ENCODE results near the gene SLC25A21.
"Not testable (repeated sequence)": the region's sequence is repeated elsewhere in the genome, so short reads cannot be mapped to it uniquely, and the experiment has no call there.

Gene SLC25A21

DNA sequence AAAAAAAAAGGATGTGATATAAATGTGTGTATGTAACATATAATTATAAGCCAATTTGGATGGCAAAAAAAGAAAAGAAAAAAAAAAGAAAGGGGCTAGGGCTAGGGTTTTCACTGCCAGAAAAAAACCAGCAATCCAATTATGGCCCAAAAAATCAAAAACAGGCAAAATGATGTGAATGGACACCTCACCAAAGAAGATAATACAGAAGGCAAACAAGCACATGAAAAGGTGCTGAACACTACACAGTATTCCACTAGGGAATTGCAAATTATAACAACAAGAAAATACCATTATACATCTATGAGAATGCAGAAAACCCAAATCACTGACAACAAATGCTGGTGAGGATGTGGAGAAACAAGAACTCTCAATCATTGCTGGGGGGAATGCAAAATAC is 13.3 kb upstream of the SLC25A21 start:
- no peak for DNase-seq

DNA sequence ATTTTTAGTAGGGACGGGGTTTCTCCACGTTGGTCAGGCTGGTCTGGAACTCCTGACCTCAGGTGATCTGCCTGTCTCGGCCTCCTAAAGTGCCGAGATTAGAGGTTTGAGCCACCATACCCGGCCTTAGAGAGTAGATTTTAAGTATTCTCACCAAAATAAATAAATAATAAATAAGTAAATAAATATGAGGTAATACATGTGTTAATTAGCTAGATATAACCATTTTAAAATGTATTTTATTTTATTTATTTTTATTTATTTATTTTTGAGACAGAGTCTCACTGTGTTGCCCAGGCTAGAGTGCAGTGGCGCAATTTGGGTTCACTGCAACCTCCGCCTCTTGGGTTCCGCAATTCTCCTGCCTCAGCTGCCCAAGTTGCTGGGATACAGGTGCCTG is 12.1 kb upstream of the SLC25A21 start:
- not testable (repeated sequence) for DNase-seq

DNA sequence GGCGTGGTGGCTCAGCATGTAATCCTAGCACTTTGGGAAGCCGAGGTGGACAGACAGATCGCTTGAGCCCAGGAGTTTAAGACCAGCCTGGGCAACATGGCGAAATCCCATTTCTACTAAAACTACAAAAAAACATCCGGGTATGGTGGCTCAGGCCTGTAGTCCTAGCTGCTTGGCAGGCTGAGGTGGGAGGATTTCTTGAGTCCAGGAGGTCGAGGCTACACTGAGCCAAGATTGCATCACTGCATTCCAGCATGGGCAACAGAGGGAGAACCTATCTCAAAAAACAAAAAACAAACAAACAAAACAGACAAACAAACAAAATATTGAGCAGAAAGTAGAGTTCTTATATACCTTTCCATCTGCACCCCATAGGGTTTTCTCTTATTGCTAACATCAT is 9.0 kb upstream of the SLC25A21 start:
- no peak for DNase-seq

DNA sequence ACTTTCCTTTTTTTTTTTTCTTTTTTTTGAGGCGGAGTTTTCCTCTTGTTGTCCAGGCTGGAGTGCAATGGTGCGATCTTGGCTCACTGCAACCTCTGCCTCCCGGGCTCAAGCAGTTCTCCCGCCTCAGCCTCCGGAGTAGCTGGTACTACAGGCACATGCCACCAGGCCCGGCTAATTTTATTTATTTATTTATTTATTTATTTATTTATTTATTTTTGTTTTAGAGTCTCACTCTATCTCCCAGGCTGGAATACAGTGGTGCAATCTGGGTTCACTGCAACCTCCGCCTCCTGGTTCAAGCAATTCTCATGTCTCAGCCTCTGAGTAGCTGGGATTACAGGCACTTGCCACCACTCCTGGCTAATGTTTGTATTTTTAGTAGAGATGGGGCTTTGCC is 8.5 kb upstream of the SLC25A21 start:
- not testable (repeated sequence) for DNase-seq

DNA sequence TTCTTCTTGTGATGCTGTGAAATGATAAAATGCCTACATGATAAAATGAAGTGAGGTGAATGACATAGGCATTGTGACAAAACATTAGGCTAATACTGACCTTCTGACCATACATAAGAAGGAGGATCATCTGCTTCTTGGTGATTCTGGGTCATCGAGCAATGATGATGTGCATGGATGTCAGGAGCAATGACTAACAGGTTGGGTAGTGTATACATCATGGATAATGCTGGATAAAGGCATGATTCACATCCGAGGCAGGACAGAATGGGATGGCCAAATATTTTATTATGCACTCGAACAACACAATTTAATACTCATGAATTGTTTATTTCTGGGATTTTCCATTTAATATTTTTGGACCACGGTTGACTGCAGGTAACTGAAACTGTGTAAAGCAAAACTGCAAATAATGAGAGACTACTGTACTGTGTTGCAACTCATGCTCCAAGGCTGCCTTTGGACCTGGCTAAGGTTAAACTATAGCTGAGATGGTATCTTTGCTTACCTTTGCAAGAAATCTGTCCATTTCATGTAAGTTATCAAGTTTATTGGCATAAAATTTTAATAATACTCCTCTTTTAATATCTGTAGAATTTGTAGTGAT is 7.6 kb upstream of the SLC25A21 start:
- no peak for DNase-seq

DNA sequence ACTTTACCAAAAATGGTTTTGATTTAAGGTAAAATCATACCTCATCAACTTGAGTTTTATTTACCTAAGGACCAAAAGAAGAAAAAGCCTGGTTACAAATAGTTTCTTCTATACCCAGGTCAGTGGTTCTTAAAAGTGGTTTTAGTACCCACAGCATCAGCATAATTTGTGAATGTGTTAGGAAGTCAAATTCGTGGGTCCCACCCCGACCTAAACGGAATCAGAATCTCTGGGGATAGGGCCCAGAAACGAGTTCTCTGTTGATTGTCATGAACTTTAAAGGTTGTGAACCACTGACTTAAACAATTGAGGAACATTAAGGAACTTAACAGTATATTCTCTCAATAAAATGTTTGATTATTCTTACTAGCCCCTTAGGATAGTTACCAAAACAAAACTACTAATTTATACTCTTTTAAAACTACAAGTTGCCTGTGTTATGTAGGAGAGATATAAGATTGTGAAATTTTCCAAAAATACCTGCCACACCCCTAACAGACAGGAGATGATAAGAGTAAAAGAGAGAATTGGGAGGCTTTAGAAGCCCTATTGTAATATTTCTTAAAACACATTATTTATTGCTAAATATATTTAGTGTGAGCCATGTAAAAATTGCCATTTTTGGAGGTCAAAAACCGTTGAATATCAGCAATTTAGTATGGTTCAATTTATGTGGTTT is 669 bp upstream of the SLC25A21 start:
- DNase-seq: no peak

DNA sequence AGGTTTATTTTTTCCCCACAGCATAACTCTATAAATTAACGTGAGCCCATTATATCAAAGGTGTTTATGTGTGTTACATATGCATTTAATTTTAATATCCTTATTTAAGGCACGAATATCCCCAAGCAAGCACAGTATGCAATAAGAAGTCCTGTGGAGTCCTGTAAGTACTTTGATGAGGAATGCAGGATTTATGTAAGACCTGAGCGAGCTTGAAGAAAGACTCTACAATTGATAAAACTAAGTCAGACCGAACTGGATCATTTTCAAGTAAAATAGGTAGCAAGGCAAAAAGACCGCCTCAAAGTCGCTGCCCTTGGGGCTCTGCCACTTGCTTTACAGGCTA is 755 bp downstream of the SLC25A21 start:
- DNase-seq: no peak

DNA sequence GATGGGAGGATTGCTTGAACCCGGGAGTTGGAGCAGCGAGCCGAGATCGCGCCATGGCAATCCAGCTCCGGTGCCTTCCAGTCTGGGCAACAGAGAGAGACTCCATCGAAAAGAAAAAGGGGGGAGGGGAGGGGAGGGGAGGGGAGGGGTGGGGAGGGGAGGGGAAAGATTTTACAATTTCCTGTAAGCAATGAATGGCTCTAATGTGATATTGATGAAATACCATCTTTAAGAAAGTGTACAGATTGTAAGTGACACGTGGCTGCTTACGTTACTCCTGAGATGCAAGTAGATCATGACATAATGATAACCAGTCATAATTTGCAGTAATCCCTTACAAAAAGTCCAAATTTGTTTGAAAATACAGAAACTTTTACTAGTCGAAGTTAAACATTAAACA is 1.4 kb downstream of the SLC25A21 start:
- no peak for DNase-seq

DNA sequence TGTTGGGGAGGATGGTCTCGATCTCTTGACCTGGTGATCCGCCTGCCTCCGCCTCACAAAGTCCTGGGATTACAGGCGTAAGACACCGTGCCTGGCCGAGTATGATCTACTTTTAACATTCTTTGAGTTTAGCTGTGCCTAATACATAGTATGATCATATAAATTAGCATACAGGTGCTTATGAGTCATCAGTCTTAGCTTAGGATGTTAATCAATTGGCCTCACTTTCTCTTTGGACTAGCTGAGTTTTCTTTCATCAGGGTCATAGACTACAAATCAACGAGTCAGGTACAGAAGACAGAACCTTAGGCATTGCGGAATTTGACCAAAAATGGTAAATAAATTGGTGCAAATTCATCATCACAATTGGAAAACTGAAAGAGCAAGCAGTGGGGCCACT is 2.2 kb downstream of the SLC25A21 start:
- no peak for DNase-seq

DNA sequence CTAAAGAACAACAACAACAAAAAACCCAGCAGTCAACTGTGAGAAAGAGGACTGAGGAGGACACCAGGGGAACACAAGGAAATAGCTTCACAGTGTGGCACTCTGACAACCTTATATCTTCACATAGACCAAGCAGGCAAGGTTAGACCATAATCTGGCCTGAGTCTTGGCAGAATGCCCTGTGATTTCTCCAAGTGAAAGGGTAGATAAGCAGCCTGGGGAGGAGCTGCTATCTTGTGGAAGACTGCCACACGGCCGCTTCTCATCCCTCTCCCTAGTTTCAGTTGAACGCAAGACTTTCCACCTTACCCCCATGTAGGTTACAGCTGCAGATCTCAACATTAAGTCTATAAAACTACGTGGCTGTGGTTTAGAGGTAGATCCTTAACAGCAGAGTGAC is 3.7 kb downstream of the SLC25A21 start:
- DNase-seq: no peak

DNA sequence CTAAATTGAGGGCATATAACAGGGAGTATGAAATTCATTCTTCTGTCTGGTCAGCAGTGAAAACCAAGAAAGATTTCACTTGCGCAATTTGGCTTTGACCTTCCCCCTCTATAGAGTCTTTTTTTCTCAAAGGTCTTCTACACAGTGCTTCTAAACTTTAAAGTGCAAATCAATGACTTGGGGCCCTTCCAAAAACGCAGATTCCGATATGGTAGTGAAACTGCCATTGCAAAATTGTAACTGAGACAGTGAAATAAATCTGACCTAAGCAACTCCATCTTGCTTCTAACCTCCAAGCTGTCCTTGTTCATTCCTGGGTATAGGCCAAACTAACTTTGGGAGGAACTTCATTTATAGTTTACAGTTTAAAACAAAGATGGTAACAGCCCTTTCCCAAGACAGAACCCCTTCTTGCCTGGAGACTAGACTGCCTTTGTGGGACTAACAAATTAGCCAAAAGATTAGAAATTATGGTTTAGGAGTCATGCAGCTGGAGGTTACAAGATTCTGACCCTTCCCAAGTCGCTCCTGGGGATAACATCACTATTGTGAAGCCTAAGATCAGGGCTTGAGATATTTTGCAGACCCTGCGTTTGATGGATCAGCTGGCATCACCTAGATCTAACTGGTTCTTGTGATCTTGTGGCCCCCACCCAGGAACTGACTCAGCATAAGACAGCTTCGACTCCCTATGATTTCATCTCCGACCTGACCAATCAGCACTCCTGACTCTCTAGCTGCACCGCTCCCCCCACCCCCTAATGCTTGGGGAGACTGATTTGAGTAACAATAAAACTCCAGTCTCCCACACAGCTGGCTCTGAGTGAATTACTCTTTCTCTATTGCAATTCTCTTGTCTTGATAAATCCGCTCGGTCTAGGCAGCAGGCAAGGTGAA is 5.0 kb downstream of the SLC25A21 start:
- no peak for DNase-seq

DNA sequence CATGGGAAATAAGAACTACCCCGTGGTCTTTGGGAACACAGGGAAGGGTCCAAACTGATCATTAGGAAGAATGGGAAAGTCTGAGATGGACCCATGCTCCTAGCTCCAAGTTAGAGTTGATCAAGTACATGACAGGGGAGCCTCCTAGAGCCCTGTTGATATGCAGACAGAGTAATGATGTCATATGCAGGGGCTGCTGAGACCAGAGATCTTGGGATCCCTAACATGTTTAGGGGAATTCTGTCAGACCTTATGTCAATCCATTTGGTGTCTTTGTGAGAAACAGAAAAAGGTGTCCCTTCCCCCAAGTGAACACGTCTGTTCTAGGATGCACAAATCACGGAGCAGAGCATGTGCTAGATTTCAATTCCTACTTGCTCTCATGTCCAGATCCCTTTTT is 6.6 kb downstream of the SLC25A21 start:
- DNase-seq: no peak

DNA sequence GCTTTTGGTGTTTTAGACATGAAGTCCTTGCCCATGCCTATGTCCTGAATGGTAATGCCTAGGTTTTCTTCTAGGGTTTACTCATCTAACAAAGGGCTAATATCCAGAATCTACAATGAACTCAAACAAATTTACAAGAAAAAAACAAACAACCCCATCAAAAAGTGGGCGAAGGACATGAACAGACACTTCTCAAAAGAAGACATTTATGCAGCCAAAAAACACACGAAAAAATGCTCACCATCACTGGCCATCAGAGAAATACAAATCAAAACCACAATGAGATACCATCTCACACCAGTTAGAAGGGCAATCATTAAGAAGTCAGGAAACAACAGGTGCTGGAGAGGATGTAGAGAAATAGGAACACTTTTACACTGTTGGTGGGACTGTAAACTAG is 10.1 kb downstream of the SLC25A21 start:
- not testable (repeated sequence) for DNase-seq

DNA sequence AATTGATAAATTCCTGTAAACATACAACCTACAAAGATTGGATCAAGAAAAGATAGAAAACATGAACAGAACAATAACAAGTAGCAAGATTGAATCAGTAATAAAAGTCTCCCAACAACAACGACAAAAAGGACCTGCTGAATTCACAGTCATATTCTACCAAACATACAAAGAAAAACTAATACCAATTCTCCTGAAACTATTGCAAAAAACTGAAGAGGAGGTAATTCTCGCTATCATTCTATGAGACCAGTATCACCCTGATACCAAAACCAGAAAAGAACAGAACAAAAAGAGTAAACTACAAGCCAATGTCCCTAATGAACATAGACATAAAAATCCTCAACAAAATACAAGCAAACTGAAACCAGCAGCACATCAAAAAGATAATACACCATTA is 14.4 kb downstream of the SLC25A21 start:
- no peak for DNase-seq

DNA sequence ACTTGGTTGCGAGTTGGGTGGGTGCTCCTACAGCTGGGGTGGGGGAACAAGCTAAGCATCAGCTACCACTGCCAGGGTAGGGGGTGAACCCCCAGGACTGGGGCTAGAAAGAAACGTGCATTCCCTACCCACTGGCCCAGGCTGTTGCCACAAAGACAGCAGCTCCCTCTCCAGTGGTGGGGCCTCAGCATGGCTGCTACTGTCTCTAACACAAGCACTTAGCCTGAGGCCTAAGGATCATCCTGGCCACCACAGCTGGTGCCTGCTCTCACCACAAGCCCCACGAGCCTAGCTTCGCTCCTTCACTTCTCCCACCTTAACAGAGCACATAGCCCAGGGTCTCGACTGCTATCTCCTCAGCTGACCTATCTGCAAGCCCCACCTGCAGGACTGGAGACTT is 18.9 kb downstream of the SLC25A21 start:
- DNase-seq: no peak

DNA sequence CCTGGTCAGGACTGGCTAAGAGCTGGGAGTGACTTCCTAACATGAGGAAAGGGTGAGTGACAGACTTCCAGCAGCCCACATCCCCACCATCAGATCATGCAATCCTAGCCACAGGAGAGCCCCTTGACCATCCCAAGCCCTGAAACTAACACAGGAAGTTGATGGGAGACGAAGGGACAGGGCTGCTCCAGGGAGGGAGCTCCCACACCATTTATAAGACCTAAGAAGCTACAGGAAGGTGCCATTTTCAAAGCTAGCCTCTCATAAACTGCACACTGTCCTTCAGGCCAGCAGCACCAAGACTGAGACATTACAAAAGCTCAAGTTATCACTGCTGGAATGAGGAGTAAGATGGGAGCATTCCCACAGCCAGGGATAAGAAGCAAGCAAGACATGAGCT is 19.4 kb downstream of the SLC25A21 start:
- DNase-seq: no peak

DNA sequence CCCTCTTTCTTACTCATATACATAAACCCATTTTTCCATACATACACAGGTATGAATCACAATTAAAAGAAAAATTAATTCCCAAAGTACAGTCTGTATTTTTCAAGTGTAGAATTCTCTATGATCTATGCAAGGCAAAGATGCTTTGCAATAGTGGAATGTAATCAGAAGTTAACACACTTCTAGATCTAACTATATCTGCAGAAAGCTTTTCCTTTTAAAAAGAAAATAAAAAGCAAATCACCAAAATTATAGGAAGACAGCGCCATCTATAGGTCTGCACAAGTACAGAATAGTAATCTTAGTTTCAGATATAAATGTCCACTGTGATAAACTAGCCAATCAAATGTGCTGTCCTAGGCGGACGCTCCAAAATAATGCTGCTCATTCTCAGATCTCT is 22.0 kb downstream of the SLC25A21 start:
- DNase-seq: peak; percentile 48

DNA sequence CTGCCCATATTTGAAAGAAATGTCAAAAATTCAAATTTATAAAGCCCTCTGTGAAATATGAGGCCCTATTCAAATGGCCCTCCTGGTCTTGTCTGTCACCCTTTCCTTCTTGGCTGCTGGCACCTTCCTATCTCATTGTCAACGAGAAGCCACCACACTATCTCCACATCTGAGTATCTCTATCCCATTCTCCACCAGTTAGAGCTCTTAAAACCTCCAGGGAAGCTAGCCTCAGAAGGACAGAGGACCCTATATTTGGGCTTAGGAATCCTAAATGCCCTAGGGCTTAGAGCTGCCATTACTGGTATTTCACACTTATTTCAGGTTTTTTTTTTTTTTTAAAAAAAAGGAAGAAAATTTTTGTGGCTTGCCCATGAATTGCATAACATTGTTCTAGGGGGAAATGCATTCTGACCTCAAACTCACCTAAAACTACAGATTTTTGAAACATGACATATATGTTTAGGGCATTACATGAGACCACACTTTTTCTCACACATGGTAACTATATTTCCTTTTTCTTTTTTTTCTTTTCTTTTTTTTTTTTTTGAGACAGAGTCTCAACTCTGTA is 25.0 kb downstream of the SLC25A21 start:
- no peak for DNase-seq

DNA sequence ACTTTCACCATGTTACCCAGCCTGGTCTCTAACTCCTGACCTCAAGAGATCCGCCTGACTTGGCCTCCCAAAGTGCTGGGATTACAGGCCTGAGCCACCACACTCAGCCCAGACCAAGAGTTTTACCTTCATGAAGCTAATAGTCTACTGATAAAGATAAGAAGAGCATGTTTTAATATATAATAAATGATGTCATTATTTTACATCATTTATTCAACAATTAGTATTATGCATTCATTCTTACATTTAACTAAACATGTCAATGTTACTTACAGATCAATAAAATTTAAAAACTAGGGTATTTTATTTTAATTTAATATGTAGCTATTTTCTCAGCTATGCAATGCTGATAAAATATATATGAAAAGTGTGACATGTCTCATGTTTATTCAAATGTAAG is 26.0 kb downstream of the SLC25A21 start:
- DNase-seq: not testable (repeated sequence)

DNA sequence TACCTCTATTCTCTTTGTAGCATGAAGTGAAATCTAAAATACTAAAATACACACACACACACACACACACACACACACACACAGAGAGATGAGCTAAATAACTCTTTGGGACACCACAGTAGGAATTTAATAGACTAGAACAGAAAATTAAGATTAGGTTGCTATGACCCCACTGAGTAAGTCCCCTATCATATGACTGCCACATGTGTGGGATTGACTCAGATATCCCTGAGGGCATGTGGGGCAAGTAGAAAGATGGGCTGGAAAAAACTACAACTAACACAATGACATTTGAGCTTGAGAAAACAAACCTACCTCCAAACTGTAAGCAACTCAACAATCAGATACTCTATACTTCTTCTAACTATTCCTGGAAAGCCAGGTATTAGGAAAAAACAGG is 27.0 kb downstream of the SLC25A21 start:
- no peak for DNase-seq

DNA sequence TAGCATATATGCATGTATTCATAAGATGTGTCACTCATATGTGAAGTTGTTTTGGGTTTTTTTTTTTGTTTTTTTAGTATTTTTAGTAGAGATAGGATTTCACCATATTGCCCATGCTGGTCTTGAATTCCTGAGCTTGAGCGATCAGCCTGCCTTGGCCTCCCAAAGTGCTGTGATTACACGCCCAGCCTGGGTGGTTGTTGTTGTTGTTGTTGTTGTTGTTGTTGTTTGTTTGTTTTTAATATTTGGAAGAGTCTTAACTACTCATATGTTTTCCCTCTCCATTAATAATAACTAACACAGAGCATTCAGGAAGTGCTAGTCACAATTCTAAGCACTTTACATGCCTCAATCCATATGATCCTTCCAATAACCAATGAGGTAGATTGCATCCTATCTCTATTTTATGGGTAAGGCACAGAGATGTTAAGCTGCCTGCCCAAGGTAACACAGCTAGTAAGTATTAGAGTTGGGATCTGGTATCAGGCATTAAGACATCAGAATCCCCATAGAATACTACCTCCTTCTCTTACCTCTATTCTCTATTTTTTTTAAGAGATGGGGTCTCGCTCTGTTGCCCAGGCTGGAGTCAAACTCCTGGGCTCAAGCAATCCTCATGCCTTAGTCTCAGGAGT is 27.6 kb downstream of the SLC25A21 start:
- DNase-seq: no peak

DNA sequence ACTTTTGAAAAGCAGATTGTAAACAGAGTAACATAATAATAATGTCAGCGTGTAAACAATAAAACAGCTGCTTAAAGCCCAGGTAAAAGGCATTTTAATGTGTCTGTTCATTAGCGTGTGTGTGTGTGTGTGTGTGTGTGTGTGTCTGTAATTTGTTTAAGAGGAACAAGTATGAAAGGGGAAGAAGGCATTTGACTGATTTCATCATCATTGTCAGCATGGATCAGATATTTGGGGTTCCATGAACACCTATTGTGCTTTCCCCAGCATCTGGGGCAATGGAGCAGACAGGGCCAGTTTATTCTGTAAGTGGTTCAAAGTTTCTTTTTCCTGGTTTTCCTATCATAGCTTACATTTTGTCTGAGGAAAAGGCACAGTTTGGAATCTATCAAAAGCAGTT is 28.9 kb downstream of the SLC25A21 start:
- peak; percentile 12 for DNase-seq

DNA sequence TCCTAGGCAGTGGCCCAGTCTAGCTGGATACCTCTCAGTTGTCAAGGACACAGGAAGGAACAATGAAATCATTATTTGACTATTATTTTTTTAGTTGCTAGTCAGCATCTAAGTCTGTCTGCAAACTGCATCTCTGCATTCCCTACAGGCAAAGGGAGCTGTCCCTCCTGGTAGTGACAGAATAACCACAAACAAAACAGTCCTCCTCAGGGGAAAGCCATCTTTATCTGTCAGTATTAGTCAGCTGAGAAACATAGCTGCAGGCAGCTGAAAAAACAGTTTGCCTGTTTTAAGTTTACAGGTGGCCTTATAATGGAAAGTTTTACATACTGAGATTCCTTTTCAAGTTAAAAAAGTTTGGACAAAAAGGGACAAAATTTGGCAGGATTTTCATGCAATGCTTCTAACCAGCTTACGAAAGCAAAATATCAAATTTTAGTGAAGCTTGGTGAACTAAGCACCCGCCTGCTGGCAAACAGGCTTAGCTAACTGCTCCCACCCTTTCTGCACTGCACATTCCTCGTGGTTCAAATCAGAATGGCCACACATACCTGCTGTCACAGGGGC is 29.5 kb downstream of the SLC25A21 start:
- DNase-seq: no peak
